ENCODE measurements around the gene CHPF2.
A peak's percentile ranks its signal among the peaks of the same experiment; 100 is the strongest.

CHPF2 gene

GRCh38 chr7:151232091-151232916, at the start of gene CHPF2:
Gene CHPF2 (plus strand): TSS chr7:151232483. CDS start chr7:151234012, 1,529 bp downstream.
- DNase-seq (ENCODE audit: low read depth in 2 of 2) = peak; percentile 81 to 87

GRCh38 chr7:151185762-151186639, 46.3 kb upstream of the CHPF2 start:
- DNase-seq (ENCODE audit: low read depth in 2 of 2) = no peak

- no peak for DNase-seq (ENCODE audit: low read depth in 2 of 2)
Measured at GRCh38 chr7:151186640-151187408, 45.5 kb upstream of the CHPF2 start, which contains the start of gene ASB10. Gene ASB10 (minus strand): TSS chr7:151187250. CDS start chr7:151187130, 120 bp downstream.

GRCh38 chr7:151187409-151188251, 44.7 kb upstream of the CHPF2 start:
- DNase-seq (ENCODE audit: low read depth in 2 of 2) = no peak

- no peak for DNase-seq (ENCODE audit: low read depth in 2 of 2)
Measured at GRCh38 chr7:151188252-151188542, 44.1 kb upstream of the CHPF2 start.

- DNase-seq (ENCODE audit: low read depth in 2 of 2) = no peak
Measured at GRCh38 chr7:151189038-151189437, 43.2 kb upstream of the CHPF2 start.

GRCh38 chr7:151191544-151191943, 40.7 kb upstream of the CHPF2 start:
- no peak for DNase-seq (ENCODE audit: low read depth in 2 of 2)

GRCh38 chr7:151192002-151192539, 40.2 kb upstream of the CHPF2 start:
- no peak for DNase-seq (ENCODE audit: low read depth in 2 of 2)

- DNase-seq (ENCODE audit: low read depth in 2 of 2) = no peak
Measured at GRCh38 chr7:151193203-151193978, 38.9 kb upstream of the CHPF2 start.

- no peak for DNase-seq (ENCODE audit: low read depth in 2 of 2)
Measured at GRCh38 chr7:151194188-151194587, 38.1 kb upstream of the CHPF2 start.

- DNase-seq (ENCODE audit: low read depth in 2 of 2) = no peak
Measured at GRCh38 chr7:151195616-151196450, 36.5 kb upstream of the CHPF2 start.

GRCh38 chr7:151197932-151198331, 34.4 kb upstream of the CHPF2 start:
- DNase-seq (ENCODE audit: low read depth in 2 of 2) = no peak

GRCh38 chr7:151198945-151199848, 33.1 kb upstream of the CHPF2 start:
- DNase-seq (ENCODE audit: low read depth in 2 of 2) = no peak

GRCh38 chr7:151201344-151201743, 30.9 kb upstream of the CHPF2 start:
- no peak for DNase-seq (ENCODE audit: low read depth in 2 of 2)

GRCh38 chr7:151201751-151202150, 30.5 kb upstream of the CHPF2 start:
- DNase-seq (ENCODE audit: low read depth in 2 of 2) = no peak

- DNase-seq (ENCODE audit: low read depth in 2 of 2) = no peak
Measured at GRCh38 chr7:151202836-151203235, 29.4 kb upstream of the CHPF2 start.

- no peak for DNase-seq (ENCODE audit: low read depth in 2 of 2)
Measured at GRCh38 chr7:151204383-151205032, 27.8 kb upstream of the CHPF2 start.

GRCh38 chr7:151205730-151206129, 26.6 kb upstream of the CHPF2 start:
- no peak for DNase-seq (ENCODE audit: low read depth in 2 of 2)

Measured in stimulated activated CD4-positive, alpha-beta T cell treated with anti-CD3 and anti-CD28 coated beads, Interleukin-15, amount 100 ng/mL, for 48 hours (primary cell).